ENCODE measurements around the gene PRKG1. TPM values are rescaled to one million over a fixed set of nuclear protein-coding genes. Genes with fewer than 3 reads are reported as not detected.

The PRKG1 gene
- total RNA-seq, 1 donor from 2014 or later, result 28.1 TPM

GRCh38 chr10:51700228-51700817 lies 626.0 kb downstream of the PRKG1 start:
- no peak for DNase-seq (ENCODE audit: missing footprints)
- intact Hi-C loops (cut with DNase I), result no loop called here
- ATAC-seq, result peak; percentile 8

GRCh38 chr10:51705774-51706173 lies 631.5 kb downstream of the PRKG1 start:
- no peak for ATAC-seq

GRCh38 chr10:51706225-51706624 lies 631.9 kb downstream of the PRKG1 start:
- DNase-seq (ENCODE audit: missing footprints) (peak; percentile 68), ATAC-seq (peak; percentile 88)
- intact Hi-C loops (cut with DNase I), result no loop called here

More at GRCh38 chr10:51705774-51706173, 631.5 kb downstream of the PRKG1 start:
- intact Hi-C loops (cut with DNase I), result no loop called here
- DNase-seq (ENCODE audit: missing footprints), result no peak

- ATAC-seq, result peak; percentile 20
- intact Hi-C loops (cut with DNase I), result no loop called here
These were observed 633.1 kb downstream of the PRKG1 start for GRCh38 chr10:51707392-51707791.

GRCh38 chr10:51707821-51708424 lies 633.6 kb downstream of the PRKG1 start:
- intact Hi-C loops (cut with DNase I), result no loop called here

More at GRCh38 chr10:51707392-51707791, 633.1 kb downstream of the PRKG1 start:
- DNase-seq (ENCODE audit: missing footprints), result no peak

GRCh38 chr10:51708609-51709008 lies 634.3 kb downstream of the PRKG1 start:
- no peak for DNase-seq (ENCODE audit: missing footprints)
- intact Hi-C loops (cut with DNase I), result no loop called here
- ATAC-seq, result no peak

More at GRCh38 chr10:51707821-51708424, 633.6 kb downstream of the PRKG1 start:
- no peak for DNase-seq (ENCODE audit: missing footprints)
- ATAC-seq, result no peak

GRCh38 chr10:51709324-51709972 lies 635.2 kb downstream of the PRKG1 start:
- no peak for DNase-seq (ENCODE audit: missing footprints)
- intact Hi-C loops (cut with DNase I), result no loop called here
- no peak for ATAC-seq

- no peak for DNase-seq (ENCODE audit: missing footprints)
- intact Hi-C loops (cut with DNase I), result no loop called here
- no peak for ATAC-seq
These were observed 637.2 kb downstream of the PRKG1 start for GRCh38 chr10:51711519-51711891.

- intact Hi-C loops (cut with DNase I), result no loop called here
- no peak for ATAC-seq
These were observed 642.7 kb downstream of the PRKG1 start for GRCh38 chr10:51716981-51717380.

GRCh38 chr10:51718804-51719291 lies 644.6 kb downstream of the PRKG1 start:
- DNase-seq (ENCODE audit: missing footprints) (no peak), ATAC-seq (no peak)
- intact Hi-C loops (cut with DNase I), result no loop called here

More at GRCh38 chr10:51716981-51717380, 642.7 kb downstream of the PRKG1 start:
- no peak for DNase-seq (ENCODE audit: missing footprints)

- DNase-seq (ENCODE audit: missing footprints) (no peak), ATAC-seq (no peak)
- intact Hi-C loops (cut with DNase I), result loop anchor here (10.0 kb wide), 1 partner anchor 231 kb away; no protein-coding TSS in a partner anchor
These were observed 649.8 kb downstream of the PRKG1 start for GRCh38 chr10:51724038-51724437.

GRCh38 chr10:51729822-51730555 lies 655.7 kb downstream of the PRKG1 start:
- no peak for DNase-seq (ENCODE audit: missing footprints)
- intact Hi-C loops (cut with DNase I), result loop anchor here (10.0 kb wide), 1 partner anchor 225 kb away; no protein-coding TSS in a partner anchor
- ATAC-seq, result no peak

GRCh38 chr10:51733057-51733456 lies 658.8 kb downstream of the PRKG1 start:
- ATAC-seq (no peak), DNase-seq (ENCODE audit: missing footprints) (no peak)
- intact Hi-C loops (cut with DNase I), result no loop called here

GRCh38 chr10:51743146-51743545 lies 668.9 kb downstream of the PRKG1 start:
- ATAC-seq (peak; percentile 56), DNase-seq (ENCODE audit: missing footprints) (no peak)
- intact Hi-C loops (cut with DNase I), result no loop called here

GRCh38 chr10:51744235-51745000 lies 670.1 kb downstream of the PRKG1 start:
- DNase-seq (ENCODE audit: missing footprints), result no peak
- no peak for ATAC-seq
- intact Hi-C loops (cut with DNase I), result no loop called here

- no peak for DNase-seq (ENCODE audit: missing footprints)
- ATAC-seq, result no peak
- intact Hi-C loops (cut with DNase I), result no loop called here
These were observed 671.1 kb downstream of the PRKG1 start for GRCh38 chr10:51745397-51745796.

- no peak for ATAC-seq
- intact Hi-C loops (cut with DNase I), result no loop called here
These were observed 672.9 kb downstream of the PRKG1 start for GRCh38 chr10:51747216-51747615.

GRCh38 chr10:51748959-51749358 lies 674.7 kb downstream of the PRKG1 start:
- DNase-seq (ENCODE audit: missing footprints), result no peak
- ATAC-seq, result no peak
- intact Hi-C loops (cut with DNase I), result no loop called here

More at GRCh38 chr10:51747216-51747615, 672.9 kb downstream of the PRKG1 start:
- DNase-seq (ENCODE audit: missing footprints), result no peak
